Stimulated activated CD8-positive, alpha-beta memory T cell treated with anti-CD3 and anti-CD28 coated beads, Interleukin-12 subunit alpha, Interleukin-12 subunit beta, amount 100 ng/mL, for 1 hour (primary cell): Measurements from ENCODE around the gene RUNX1.

Source experiments
- DNase-seq: peaks from one replicate; pipeline ENCODE4 v3.0.0-alpha.2; 2020; ENCODE audit warnings: low read depth

Gene RUNX1

GRCh38 chr21:34923626-34924025 lies 125.5 kb downstream of the RUNX1 start:
- DNase-seq: no peak

GRCh38 chr21:34923202-34923601 lies 125.9 kb downstream of the RUNX1 start:
- DNase-seq: no peak

- no peak for DNase-seq
Measured at GRCh38 chr21:34922479-34922878, 126.6 kb downstream of the RUNX1 start.

- no peak for DNase-seq
Measured at GRCh38 chr21:34921151-34921550, 128.0 kb downstream of the RUNX1 start.

- DNase-seq: no peak
Measured at GRCh38 chr21:34919406-34919805, 129.7 kb downstream of the RUNX1 start.

GRCh38 chr21:34916446-34916845 lies 132.7 kb downstream of the RUNX1 start:
- no peak for DNase-seq

- DNase-seq: no peak
Measured at GRCh38 chr21:34915364-34915841, 133.7 kb downstream of the RUNX1 start.

- no peak for DNase-seq
Measured at GRCh38 chr21:34914239-34914638, 134.9 kb downstream of the RUNX1 start.

- DNase-seq: no peak
Measured at GRCh38 chr21:34913811-34914210, 135.3 kb downstream of the RUNX1 start.

- DNase-seq: no peak
Measured at GRCh38 chr21:34912022-34912945, 136.8 kb downstream of the RUNX1 start.

GRCh38 chr21:34911360-34911759 lies 137.7 kb downstream of the RUNX1 start:
- no peak for DNase-seq

- DNase-seq: no peak
Measured at GRCh38 chr21:34910396-34910795, 138.7 kb downstream of the RUNX1 start.

- no peak for DNase-seq
Measured at GRCh38 chr21:34909492-34910292, 139.4 kb downstream of the RUNX1 start.

- no peak for DNase-seq
Measured at GRCh38 chr21:34908419-34909055, 140.6 kb downstream of the RUNX1 start.

GRCh38 chr21:34907461-34908418 lies 141.4 kb downstream of the RUNX1 start:
- DNase-seq: no peak

- DNase-seq: no peak
Measured at GRCh38 chr21:34906401-34906800, 142.7 kb downstream of the RUNX1 start.

GRCh38 chr21:34905218-34905537 lies 143.9 kb downstream of the RUNX1 start:
- DNase-seq: no peak

- DNase-seq: no peak
Measured at GRCh38 chr21:34904526-34905217, 144.4 kb downstream of the RUNX1 start.

GRCh38 chr21:34900376-34900775 lies 148.7 kb downstream of the RUNX1 start:
- DNase-seq: no peak

GRCh38 chr21:34899760-34900159 lies 149.3 kb downstream of the RUNX1 start:
- DNase-seq: no peak

- DNase-seq: no peak
Measured at GRCh38 chr21:34899302-34899701, 149.8 kb downstream of the RUNX1 start.
